ENCODE data around the gene LDB2.
"Not testable (repeated sequence)": the region's sequence is repeated elsewhere in the genome, so short reads cannot be mapped to it uniquely, and the experiment has no call there.

LDB2 gene

GRCh38 chr4:16530688-16531635 lies 367.5 kb downstream of the LDB2 start:
- DNase-seq, result peak; percentile 17

GRCh38 chr4:16524911-16525554 lies 373.4 kb downstream of the LDB2 start:
- peak; percentile 51 for DNase-seq

GRCh38 chr4:16524406-16524805 lies 374.0 kb downstream of the LDB2 start:
- no peak for DNase-seq

DNA sequence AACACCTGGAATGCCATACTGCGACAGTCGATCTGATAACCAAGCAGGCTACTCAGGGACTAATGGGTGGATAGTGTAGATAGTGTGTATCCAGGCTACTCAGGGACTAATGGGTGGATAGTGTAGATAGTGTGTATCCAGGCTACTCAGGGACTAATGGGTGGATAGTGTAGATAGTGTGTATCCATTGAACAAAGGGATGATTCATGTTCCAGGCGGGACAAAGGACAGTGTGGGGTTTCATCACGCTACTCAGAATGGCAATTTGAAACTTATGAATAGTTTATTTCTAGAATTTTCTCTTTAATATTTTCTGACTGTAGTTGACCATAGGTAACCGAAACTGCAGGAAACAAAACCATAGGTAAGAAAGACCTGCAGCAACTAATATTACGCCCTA lies 374.9 kb downstream of the LDB2 start:
- not testable (repeated sequence) for DNase-seq

- DNase-seq, result no peak
Observed at GRCh38 chr4:16521156-16521915, 377.1 kb downstream of the LDB2 start.

- DNase-seq, result peak; percentile 78
Observed at GRCh38 chr4:16516796-16517439, 381.5 kb downstream of the LDB2 start.

- peak; percentile 21 for DNase-seq
Observed at GRCh38 chr4:16513876-16514275, 384.6 kb downstream of the LDB2 start.

DNA sequence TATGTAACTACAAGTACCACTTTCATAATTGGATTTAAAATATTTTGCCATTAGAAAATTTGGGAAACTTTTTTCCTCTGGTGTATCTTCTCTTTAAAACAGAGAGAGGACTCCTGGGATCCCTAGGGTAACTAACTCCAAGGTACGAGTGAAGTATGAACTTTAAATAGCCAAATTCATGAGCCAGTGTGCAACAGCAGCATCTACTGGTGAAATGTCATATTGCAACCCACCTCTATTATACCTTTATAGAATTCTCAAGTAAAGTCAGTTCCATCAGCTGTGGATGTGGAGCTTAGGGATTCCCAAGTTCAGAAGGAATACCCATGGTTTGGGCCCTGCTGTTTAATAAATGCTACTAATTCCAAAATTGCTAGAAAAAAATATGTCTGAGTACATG lies 389.5 kb downstream of the LDB2 start:
- no peak for DNase-seq

- DNase-seq, result peak; percentile 21
Observed at GRCh38 chr4:16505726-16506125, 392.7 kb downstream of the LDB2 start.

DNA sequence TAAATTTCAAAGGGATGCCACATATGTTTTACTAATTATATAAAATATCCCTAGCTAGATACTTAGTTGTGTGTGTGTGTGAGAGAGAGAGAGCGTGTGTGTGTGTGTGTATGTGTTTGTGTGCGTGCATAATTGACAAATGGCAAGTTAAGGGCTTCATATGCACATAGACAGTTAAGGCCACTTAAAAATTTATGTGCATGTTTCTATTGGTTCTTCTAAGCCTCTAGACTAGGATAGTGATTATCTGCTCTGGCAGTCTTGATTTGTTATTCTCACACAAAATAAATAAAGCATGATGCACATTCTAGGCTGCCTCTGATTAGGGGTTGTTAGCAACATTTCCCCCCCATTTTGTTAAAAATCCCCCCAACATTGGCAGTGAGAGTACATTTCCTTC lies 393.2 kb downstream of the LDB2 start:
- DNase-seq, result no peak

GRCh38 chr4:16503421-16504100 lies 394.9 kb downstream of the LDB2 start:
- DNase-seq, result no peak

GRCh38 chr4:16498978-16499377 lies 399.5 kb downstream of the LDB2 start:
- DNase-seq, result no peak

GRCh38 chr4:16496501-16496900 lies 401.9 kb downstream of the LDB2 start:
- DNase-seq, result peak; percentile 52

DNA sequence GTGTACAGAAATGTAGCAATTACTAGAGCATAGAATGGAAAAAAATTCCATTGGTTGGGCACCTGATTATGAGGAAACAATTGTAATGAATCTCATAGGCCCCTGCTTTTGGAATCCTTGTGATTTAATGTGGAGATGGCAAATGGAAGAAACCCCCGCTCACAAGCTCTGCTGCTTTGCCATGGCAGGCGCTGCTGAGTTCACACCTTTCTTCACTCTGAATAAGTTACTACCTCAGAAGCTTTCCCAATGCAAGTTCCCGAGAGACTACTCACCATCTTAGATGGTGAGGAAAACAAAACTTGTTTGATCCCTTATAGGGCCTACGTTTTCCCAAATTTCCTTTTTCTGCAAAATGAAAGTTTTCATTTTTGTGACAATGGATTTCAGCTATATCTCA lies 405.6 kb downstream of the LDB2 start:
- no peak for DNase-seq

- DNase-seq, result no peak
Observed at GRCh38 chr4:16489226-16489625, 409.2 kb downstream of the LDB2 start.

GRCh38 chr4:16488084-16488483 lies 410.4 kb downstream of the LDB2 start:
- no peak for DNase-seq

DNA sequence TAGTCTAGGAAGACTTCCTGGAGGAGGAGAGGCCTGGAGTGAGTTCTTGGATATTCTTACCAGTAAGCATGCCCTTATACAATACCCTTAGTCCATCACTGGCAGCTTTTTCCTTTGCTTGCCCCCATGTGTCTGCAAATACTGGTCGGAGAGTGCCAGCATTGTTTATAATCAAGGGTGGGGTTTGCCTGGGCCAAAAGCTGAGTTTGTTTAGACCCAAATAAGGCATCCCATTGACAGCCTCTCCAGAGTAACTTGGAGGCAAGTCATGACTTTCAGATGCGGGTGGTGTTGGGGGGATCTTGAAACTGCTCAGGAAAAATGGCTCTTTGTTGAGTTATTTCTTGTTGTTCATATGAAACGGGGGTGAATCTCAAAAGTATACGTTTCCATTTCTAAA lies 413.7 kb downstream of the LDB2 start:
- no peak for DNase-seq

DNA sequence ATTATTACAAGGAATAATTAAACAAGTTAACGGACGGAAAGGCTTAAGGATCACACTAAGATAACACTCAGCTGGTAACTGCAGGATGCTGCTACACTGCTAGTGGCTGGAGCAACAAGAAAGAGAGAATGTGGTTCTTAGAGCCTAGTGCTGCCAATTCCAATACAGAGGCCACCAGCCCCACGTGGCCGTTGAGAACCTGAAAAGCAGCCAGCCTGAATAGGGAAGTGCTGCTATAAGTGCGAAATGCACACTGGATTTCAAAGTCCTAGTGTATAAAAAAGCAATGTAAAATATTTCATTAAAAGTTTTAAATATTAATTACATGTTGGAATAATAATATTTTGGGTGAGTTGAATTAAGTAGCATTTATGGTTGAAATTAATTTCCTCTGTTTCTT lies 414.9 kb downstream of the LDB2 start:
- no peak for DNase-seq

DNA sequence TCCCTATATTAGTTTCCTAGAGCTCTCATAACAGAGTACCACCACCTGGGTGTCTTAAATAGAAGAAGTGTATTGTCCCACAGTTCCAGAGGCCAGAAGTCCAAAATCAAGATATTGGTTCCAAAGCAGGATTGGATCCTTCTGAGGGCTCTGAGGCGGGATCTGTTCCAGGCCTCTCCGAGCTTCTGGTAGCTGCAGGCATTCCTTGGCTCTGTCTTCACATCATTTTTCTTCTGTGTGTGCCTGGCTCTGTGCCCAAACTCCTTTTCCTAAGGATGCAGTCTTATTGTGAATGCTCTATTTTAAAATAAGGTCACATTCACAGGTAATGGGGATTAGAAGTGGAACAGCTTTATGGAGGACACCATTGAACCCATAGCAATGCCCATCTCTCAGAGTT lies 418.4 kb downstream of the LDB2 start:
- peak; percentile 11 for DNase-seq

DNA sequence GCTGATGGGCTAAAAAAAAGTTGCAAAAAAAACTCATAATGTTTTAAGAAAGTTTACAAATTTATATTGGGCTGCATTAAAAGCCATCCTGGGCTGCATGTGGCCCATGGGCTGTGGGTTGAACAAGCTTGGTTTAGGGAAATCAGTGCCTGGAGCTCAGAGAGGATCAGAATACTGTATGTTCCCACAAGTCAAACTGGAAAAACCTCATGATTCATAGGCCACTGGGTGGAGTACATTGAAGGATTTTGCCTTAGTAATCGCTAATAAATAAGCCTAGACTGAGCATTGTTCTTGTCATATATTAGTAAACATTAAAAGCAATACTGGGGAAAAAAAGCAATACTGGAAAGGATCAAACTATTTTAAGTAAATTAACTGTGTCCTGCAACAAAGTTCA lies 425.9 kb downstream of the LDB2 start:
- DNase-seq, result no peak

DNA sequence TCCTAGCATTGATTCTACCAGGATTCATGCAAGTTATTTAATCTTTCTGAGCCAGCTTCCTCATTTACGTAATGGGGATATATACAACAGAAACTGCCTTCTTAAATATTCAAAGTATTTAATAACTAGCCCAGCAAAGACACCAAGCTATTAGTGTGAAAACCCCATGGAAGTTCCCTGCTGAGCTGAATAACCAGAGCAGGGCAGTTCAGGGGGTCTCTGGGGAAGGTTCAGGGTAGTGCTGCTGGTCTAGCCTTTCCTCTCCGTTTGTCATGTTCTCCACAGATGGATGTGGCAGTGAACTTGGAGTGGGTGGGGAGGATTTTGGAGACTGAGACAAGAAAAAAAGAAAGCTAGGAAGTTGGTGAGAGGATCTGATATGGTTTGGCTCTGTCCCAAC lies 431.4 kb downstream of the LDB2 start:
- DNase-seq, result no peak

- no peak for DNase-seq
Observed at GRCh38 chr4:16466581-16466980, 431.9 kb downstream of the LDB2 start.

All from fibroblast of skin of right quadriceps (primary cell).